ENCODE data around the gene PMM2.

Gene PMM2

DNA sequence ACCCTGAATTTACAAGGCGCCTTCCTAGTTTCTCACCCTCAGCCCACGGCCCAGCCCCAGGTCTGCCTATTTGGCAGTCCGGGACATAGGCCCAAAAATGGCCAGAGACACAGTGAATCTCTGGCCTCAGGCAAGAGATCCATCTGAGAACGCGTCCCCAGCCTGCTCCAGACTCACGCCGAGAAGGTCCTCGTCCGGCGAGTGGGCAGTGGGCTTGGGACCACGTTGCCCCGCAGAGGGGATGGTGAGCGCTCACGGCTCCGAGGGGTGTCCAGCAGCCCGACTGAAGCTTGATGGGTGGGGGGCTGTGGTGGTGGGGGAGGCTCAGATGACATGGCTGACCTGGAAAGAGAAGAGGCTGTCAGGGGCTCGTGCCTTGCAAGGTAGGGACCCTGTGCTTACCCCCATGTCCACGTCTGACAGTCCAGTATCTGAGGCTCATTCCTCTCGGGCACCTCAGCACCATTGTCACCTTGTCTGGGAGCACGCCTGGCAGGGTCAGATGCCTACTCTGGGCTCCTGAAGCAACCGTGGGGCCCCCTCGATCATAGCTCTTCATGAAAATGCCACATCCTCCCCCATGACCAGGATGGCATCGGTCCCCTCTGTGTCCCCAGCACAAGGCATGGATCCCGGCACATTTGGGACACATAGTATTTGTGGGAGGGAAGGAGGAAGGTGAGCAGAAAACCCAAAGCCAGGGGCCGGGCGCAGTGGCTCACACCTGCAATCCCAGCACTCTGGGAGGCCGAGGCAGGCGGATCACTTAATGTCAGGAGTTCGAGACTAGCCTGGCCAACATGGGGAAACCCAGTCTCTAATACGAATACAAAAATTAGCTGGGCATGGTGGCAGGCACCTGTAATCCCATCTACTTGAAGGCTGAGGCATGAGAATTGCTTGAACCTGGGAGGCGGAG lies 61.6 kb downstream of the PMM2 start:
- H3K79me2 ChIP-seq (ENCODE audit: insufficient read depth, low read length), result peaks cover 29% of the 10 kb centered on the region

GRCh38 chr16:8859913-8860881 lies 62.6 kb downstream of the PMM2 start:
- no peaks in the 10 kb centered on the region for H3K27me3 ChIP-seq (ENCODE audit: insufficient read depth, low read length)
- H2AFZ ChIP-seq (ENCODE audit: low read length), result no peak overlapping the region
- no peak overlapping the region for H3K4me3 ChIP-seq (ENCODE audit: low read depth, low read length, poor library complexity, severe bottlenecking)
- peaks cover 20% of the 10 kb centered on the region for H3K4me1 ChIP-seq (ENCODE audit: insufficient read depth, low read length, severe bottlenecking)
- TF ChIP-seq EZH2 (IDR thresholded peaks at IDR 0.05; ENCODE audit: borderline replicate concordance, low read length), result no peak
- TF ChIP-seq, protein P1, sequence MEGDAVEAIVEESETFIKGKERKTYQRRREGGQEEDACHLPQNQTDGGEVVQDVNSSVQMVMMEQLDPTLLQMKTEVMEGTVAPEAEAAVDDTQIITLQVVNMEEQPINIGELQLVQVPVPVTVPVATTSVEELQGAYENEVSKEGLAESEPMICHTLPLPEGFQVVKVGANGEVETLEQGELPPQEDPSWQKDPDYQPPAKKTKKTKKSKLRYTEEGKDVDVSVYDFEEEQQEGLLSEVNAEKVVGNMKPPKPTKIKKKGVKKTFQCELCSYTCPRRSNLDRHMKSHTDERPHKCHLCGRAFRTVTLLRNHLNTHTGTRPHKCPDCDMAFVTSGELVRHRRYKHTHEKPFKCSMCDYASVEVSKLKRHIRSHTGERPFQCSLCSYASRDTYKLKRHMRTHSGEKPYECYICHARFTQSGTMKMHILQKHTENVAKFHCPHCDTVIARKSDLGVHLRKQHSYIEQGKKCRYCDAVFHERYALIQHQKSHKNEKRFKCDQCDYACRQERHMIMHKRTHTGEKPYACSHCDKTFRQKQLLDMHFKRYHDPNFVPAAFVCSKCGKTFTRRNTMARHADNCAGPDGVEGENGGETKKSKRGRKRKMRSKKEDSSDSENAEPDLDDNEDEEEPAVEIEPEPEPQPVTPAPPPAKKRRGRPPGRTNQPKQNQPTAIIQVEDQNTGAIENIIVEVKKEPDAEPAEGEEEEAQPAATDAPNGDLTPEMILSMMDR (IDR thresholded peaks at IDR 0.05; ENCODE audit: low read length), result no peak
- H3F3A ChIP-seq (ENCODE audit: insufficient read depth, low read length), result no peaks in the 10 kb centered on the region
- H3K4me2 ChIP-seq (ENCODE audit: low read length), result no peak overlapping the region
- H3K9me3 ChIP-seq (ENCODE audit: low read length), result no peaks in the 10 kb centered on the region
- peaks cover 50% of the 10 kb centered on the region for H3K36me3 ChIP-seq (ENCODE audit: insufficient read depth, low read length)
- H4K20me1 ChIP-seq (ENCODE audit: insufficient read depth, low read length), result no peaks in the 10 kb centered on the region
- peaks cover 38% of the 10 kb centered on the region for H3K79me2 ChIP-seq (ENCODE audit: insufficient read depth, low read length)
- H3K9me2 ChIP-seq (ENCODE audit: low read depth, low read length), result no peaks in the 10 kb centered on the region
- no peak overlapping the region for H3K27ac ChIP-seq (ENCODE audit: low read depth, low read length, poor library complexity, severe bottlenecking)
- no peak overlapping the region for H3K9ac ChIP-seq (ENCODE audit: low read length)

More for the DNA sequence above, 61.6 kb downstream of the PMM2 start:
- no peaks in the 10 kb centered on the region for H3F3A ChIP-seq (ENCODE audit: insufficient read depth, low read length)
- no peaks in the 10 kb centered on the region for H4K20me1 ChIP-seq (ENCODE audit: insufficient read depth, low read length)
- H3K4me1 ChIP-seq (ENCODE audit: insufficient read depth, low read length, severe bottlenecking), result peaks cover 10% of the 10 kb centered on the region
- H3K27ac ChIP-seq (ENCODE audit: low read depth, low read length, poor library complexity, severe bottlenecking), result no peak overlapping the region
- no peaks in the 10 kb centered on the region for H3K27me3 ChIP-seq (ENCODE audit: insufficient read depth, low read length)
- no peak overlapping the region for H3K4me2 ChIP-seq (ENCODE audit: low read length)
- no peaks in the 10 kb centered on the region for H3K9me2 ChIP-seq (ENCODE audit: low read depth, low read length)
- H3K36me3 ChIP-seq (ENCODE audit: insufficient read depth, low read length), result peaks cover 59% of the 10 kb centered on the region
- no peak overlapping the region for H3K4me3 ChIP-seq (ENCODE audit: low read depth, low read length, poor library complexity, severe bottlenecking)
- TF ChIP-seq EZH2 (IDR thresholded peaks at IDR 0.05; ENCODE audit: borderline replicate concordance, low read length), result no peak
- H2AFZ ChIP-seq (ENCODE audit: low read length), result no peak overlapping the region
- no peak overlapping the region for H3K9ac ChIP-seq (ENCODE audit: low read length)
- H3K9me3 ChIP-seq (ENCODE audit: low read length), result no peaks in the 10 kb centered on the region

DNA sequence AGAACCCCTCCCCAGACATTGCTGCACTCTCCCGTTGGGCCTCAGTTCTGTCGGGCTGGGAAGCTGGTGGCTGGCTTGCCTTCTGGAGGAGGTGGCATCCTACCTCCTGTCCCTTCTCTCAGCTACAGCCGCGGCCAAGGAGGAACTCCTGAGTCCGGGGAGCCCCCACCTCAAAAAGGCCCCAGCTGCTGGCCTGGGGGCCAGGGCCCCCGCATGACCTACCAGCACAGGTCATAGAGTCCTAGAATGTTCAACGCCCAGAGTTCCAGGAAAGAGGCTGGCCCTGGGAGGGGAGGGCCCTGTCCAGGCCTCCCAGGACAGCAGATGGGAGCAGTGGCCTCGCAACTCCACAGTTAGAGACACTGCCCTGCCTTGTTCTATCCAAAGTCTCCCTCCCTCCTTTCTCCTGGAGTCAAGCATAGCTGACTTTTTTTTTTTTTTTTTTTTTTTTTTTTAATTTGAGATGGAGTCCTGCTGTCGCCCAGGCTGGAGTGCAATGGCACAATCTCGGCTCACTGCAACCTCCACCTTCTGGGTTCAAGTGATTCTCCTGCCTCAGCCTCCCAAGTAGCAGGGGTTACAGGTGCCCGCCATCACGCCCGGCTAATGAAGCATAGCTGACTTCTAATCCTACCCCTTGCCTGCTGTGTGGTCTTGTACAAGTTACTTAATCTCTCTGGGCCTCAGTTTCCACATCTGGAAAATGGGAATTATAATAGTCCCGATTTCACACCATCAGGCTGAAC lies 64.1 kb downstream of the PMM2 start:
- H2AFZ ChIP-seq (ENCODE audit: low read length), result no peak overlapping the region
- H3K79me2 ChIP-seq (ENCODE audit: insufficient read depth, low read length), result peaks cover 52% of the 10 kb centered on the region
- no peak overlapping the region for H3K4me3 ChIP-seq (ENCODE audit: low read depth, low read length, poor library complexity, severe bottlenecking)
- TF ChIP-seq, protein P1 (IDR thresholded peaks at IDR 0.05; ENCODE audit: low read length), result no peak
- no peak for TF ChIP-seq EZH2 (IDR thresholded peaks at IDR 0.05; ENCODE audit: borderline replicate concordance, low read length)
- H4K20me1 ChIP-seq (ENCODE audit: insufficient read depth, low read length), result no peaks in the 10 kb centered on the region
- H3K27ac ChIP-seq (ENCODE audit: low read depth, low read length, poor library complexity, severe bottlenecking), result no peak overlapping the region
- no peaks in the 10 kb centered on the region for H3F3A ChIP-seq (ENCODE audit: insufficient read depth, low read length)
- no peaks in the 10 kb centered on the region for H3K9me2 ChIP-seq (ENCODE audit: low read depth, low read length)
- H3K9me3 ChIP-seq (ENCODE audit: low read length), result no peaks in the 10 kb centered on the region
- peaks cover 34% of the 10 kb centered on the region for H3K36me3 ChIP-seq (ENCODE audit: insufficient read depth, low read length)
- H3K4me1 ChIP-seq (ENCODE audit: insufficient read depth, low read length, severe bottlenecking), result peaks cover 35% of the 10 kb centered on the region
- H3K4me2 ChIP-seq (ENCODE audit: low read length), result no peak overlapping the region
- H3K9ac ChIP-seq (ENCODE audit: low read length), result no peak overlapping the region
- no peaks in the 10 kb centered on the region for H3K27me3 ChIP-seq (ENCODE audit: insufficient read depth, low read length)

Measured in OCI-LY1 (cell line).